SU-DHL-6 (cell line): ENCODE data around the gene PPA2.

ENCODE experiments used
- H2AFZ ChIP-seq: fragments of 200-600 bp; sonication (generic); 2 replicates; pipeline ENCODE4 v1.6.1; 2014; ENCODE audit warnings: low read depth, mild to moderate bottlenecking, moderate library complexity, mixed read lengths, antibody characterized with exemption, low read length; ENCODE audit not compliant: severe bottlenecking
- H3F3A ChIP-seq: fragments of 200-600 bp; shearing (Covaris generic); 2 replicates; pipeline ENCODE4 v1.6.0; 2016; ENCODE audit warnings: antibody characterized with exemption, mild to moderate bottlenecking; ENCODE audit not compliant: insufficient read depth
- H3K27ac ChIP-seq: fragments of 200-600 bp; sonication (generic); 2 replicates; pipeline ENCODE4 v1.5.1; 2016; ENCODE audit warnings: low read depth, mild to moderate bottlenecking, low read length, moderate library complexity, mixed read lengths
- H3K27me3 ChIP-seq: fragments of 200-600 bp; sonication (generic), shearing (Covaris generic); 2 replicates; pipeline ENCODE4 v1.6.0; 2014; ENCODE audit warnings: mild to moderate bottlenecking, low read length
- H3K36me3 ChIP-seq: fragments of 200-600 bp; sonication (generic); 2 replicates; pipeline ENCODE4 v1.6.1; 2014; ENCODE audit warnings: mild to moderate bottlenecking, low read length, mixed read lengths
- H3K4me2 ChIP-seq: fragments of 300-600, 200-600 bp; shearing (Covaris generic), sonication (generic); 2 replicates; pipeline ENCODE4 v1.6.0; 2014; ENCODE audit warnings: low read length, low read depth, mild to moderate bottlenecking; ENCODE audit not compliant: poor library complexity, severe bottlenecking
- H3K4me3 ChIP-seq: fragments of 200-600 bp; sonication (generic); 2 replicates; pipeline ENCODE4 v1.5.1; 2014; ENCODE audit warnings: antibody characterized with exemption, low read length, mild to moderate bottlenecking, mixed read lengths; ENCODE audit not compliant: insufficient read depth, poor library complexity, severe bottlenecking
- H3K79me2 ChIP-seq: fragments of 200-600 bp; sonication (generic); 2 replicates; pipeline ENCODE4 v1.6.1; 2014; ENCODE audit warnings: mild to moderate bottlenecking, low read length, moderate library complexity; ENCODE audit not compliant: insufficient read depth
- H3K9ac ChIP-seq: fragments of 200-600 bp; sonication (generic); 2 replicates; pipeline ENCODE4 v1.7.0; 2014; ENCODE audit warnings: mild to moderate bottlenecking, low read length
- H3K9me2 ChIP-seq: fragments of 200-600 bp; sonication (generic); replicated peaks from 2 replicates; pipeline ENCODE4 v1.6.1; 2014; ENCODE audit warnings: low read length; ENCODE audit not compliant: insufficient read depth
- H3K9me3 ChIP-seq: fragments of 200-600 bp; sonication (generic); 2 replicates; pipeline ENCODE4 v1.6.1; 2014; ENCODE audit warnings: low read length, mixed read lengths; ENCODE audit not compliant: insufficient read depth
- H4K20me1 ChIP-seq: fragments of 200-600 bp; sonication (generic); 2 replicates; pipeline ENCODE4 v1.6.1; 2014; ENCODE audit warnings: low read depth, mild to moderate bottlenecking, antibody characterized with exemption, low read length, moderate library complexity, mixed read lengths
- EZH2phosphoT487 ChIP-seq: fragments of 200-600 bp; sonication (generic), shearing (Covaris generic); conservative IDR thresholded peaks from 2 replicates; pipeline ENCODE4 v1.6.1; 2018; ENCODE audit warnings: mild to moderate bottlenecking, antibody characterized with exemption, low read length, moderate library complexity, mixed read lengths
- TF ChIP-seq, protein P1 (sequence below): fragments of 200-600 bp; sonication (generic); IDR thresholded peaks from one replicate; pipeline ENCODE4 v1.5.1; 2017; ENCODE audit warnings: antibody characterized with exemption, mild to moderate bottlenecking, low read length, moderate library complexity; ENCODE audit not compliant: insufficient read depth, poor library complexity, severe bottlenecking

Gene PPA2

DNA sequence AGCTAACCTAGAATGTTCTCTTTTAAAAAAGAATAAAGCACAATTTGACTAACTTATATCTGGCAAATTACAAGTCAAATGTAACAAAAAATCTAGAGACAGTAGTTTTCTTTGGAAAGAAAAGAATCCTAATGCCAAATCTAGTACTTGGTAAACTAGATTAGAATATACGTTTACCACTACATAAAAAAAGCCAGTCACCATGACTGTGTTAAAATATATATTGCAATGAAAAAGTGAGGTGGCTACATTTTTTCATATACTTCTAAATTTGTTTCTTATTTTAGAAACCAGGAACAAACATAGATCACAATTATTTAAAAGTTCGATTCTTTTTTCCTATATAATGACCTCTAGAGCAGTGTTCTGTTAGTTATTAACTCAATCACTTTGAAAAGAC, 29.6 kb upstream of the PPA2 start:
- no peak overlapping the region for H3K9ac ChIP-seq
- H3K4me2 ChIP-seq: no peak overlapping the region
- no peaks in the 10 kb centered on the region for H3K9me2 ChIP-seq
- no peaks in the 10 kb centered on the region for H4K20me1 ChIP-seq
- H3F3A ChIP-seq: no peaks in the 10 kb centered on the region
- TF ChIP-seq, protein P1, sequence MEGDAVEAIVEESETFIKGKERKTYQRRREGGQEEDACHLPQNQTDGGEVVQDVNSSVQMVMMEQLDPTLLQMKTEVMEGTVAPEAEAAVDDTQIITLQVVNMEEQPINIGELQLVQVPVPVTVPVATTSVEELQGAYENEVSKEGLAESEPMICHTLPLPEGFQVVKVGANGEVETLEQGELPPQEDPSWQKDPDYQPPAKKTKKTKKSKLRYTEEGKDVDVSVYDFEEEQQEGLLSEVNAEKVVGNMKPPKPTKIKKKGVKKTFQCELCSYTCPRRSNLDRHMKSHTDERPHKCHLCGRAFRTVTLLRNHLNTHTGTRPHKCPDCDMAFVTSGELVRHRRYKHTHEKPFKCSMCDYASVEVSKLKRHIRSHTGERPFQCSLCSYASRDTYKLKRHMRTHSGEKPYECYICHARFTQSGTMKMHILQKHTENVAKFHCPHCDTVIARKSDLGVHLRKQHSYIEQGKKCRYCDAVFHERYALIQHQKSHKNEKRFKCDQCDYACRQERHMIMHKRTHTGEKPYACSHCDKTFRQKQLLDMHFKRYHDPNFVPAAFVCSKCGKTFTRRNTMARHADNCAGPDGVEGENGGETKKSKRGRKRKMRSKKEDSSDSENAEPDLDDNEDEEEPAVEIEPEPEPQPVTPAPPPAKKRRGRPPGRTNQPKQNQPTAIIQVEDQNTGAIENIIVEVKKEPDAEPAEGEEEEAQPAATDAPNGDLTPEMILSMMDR: no peak
- TF ChIP-seq EZH2phosphoT487: no peak
- no peaks in the 10 kb centered on the region for H3K27me3 ChIP-seq
- H3K9me3 ChIP-seq: no peaks in the 10 kb centered on the region
- H3K79me2 ChIP-seq: no peaks in the 10 kb centered on the region
- H3K36me3 ChIP-seq: no peaks in the 10 kb centered on the region
- H3K4me3 ChIP-seq: no peak overlapping the region
- no peak overlapping the region for H3K27ac ChIP-seq
- no peak overlapping the region for H2AFZ ChIP-seq

DNA sequence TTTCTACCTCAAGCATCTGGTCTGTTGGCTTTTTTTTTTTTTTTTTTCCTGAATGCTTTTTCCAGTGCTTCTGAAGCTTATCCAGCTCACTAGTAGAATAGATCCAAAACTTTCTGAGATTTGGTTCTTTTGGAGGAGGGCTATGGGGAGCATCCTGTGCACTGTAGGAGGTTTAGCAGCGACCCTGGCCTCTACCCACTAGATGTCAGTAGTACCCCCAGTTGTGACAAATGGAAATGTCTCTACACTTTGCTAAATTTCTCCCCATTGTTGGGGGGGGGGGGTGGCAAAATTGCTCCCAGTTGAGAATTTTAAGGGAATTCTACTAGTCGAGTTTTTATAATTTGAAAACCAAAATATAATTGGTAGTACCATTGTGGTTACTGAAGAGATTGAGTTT, 23.0 kb upstream of the PPA2 start:
- Histone ChIP-seq H3K4me2 (no peak overlapping the region), H3K27me3 (no peaks in the 10 kb centered on the region), H3K9me2 (no peaks in the 10 kb centered on the region), H3K36me3 (no peaks in the 10 kb centered on the region), H3F3A (no peaks in the 10 kb centered on the region), H2AFZ (no peak overlapping the region), H3K79me2 (no peaks in the 10 kb centered on the region), H3K9me3 (no peaks in the 10 kb centered on the region), H3K9ac (no peak overlapping the region), H3K27ac (no peak overlapping the region), H4K20me1 (no peaks in the 10 kb centered on the region), H3K4me3 (no peak overlapping the region)
- TF ChIP-seq, protein P1: no peak
- TF ChIP-seq EZH2phosphoT487: no peak

DNA sequence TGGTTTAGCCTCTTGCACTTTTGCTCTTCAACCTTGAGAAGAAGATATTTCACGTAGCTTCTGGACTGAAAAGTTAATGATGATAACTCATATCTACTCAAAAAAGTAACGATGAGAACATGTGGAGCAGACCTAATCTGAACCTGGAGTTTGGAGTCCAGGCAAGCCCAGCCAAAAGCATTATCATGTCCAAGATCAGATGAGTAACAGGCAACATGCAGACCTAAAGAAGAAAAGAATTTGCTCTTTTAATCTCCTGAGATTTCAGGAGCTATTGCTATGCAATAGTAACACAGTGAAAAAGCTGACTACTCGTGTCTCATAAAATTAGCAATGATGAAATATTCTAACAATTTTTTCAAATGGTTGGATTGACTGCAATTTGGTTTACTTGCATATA, 21.8 kb upstream of the PPA2 start:
- H3K4me3 ChIP-seq: no peak overlapping the region
- H3K27ac ChIP-seq: no peak overlapping the region
- no peak overlapping the region for H3K9ac ChIP-seq
- no peaks in the 10 kb centered on the region for H3K36me3 ChIP-seq
- no peak overlapping the region for H3K4me2 ChIP-seq
- no peaks in the 10 kb centered on the region for H3K79me2 ChIP-seq
- H3K27me3 ChIP-seq: no peaks in the 10 kb centered on the region
- no peak overlapping the region for H2AFZ ChIP-seq
- no peaks in the 10 kb centered on the region for H3F3A ChIP-seq
- H4K20me1 ChIP-seq: no peaks in the 10 kb centered on the region
- no peak for TF ChIP-seq EZH2phosphoT487
- TF ChIP-seq, protein P1: no peak
- no peaks in the 10 kb centered on the region for H3K9me2 ChIP-seq
- H3K9me3 ChIP-seq: no peaks in the 10 kb centered on the region

DNA sequence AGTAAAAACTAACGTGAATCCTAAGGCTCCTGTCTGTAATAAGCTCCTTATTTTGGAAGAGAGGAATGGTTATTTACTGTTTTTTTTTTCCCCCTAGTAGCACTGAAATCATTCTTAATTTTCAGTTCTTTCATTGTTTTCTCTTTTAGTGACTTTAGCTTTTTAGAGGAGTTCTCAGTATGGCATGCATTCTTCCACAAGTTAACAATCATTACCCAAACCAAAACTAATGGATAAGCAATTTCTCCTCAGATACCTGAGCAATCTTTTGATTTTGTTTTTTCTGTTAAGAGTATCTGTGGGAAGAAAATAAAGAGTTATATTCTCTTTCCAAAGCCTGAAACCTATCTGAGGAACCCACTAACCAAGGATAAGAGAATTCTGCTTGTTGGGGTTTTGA, 16.7 kb upstream of the PPA2 start:
- Histone ChIP-seq H3K4me2 (no peak overlapping the region), H3K27me3 (no peaks in the 10 kb centered on the region)
- TF ChIP-seq EZH2phosphoT487: no peak

More for the DNA sequence above, 16.7 kb upstream of the PPA2 start:
- no peaks in the 10 kb centered on the region for H4K20me1 ChIP-seq
- H3F3A ChIP-seq: no peaks in the 10 kb centered on the region
- H3K4me3 ChIP-seq: no peak overlapping the region
- no peaks in the 10 kb centered on the region for H3K36me3 ChIP-seq
- H3K9me3 ChIP-seq: no peaks in the 10 kb centered on the region
- no peak overlapping the region for H2AFZ ChIP-seq
- H3K27ac ChIP-seq: no peak overlapping the region
- H3K9me2 ChIP-seq: no peaks in the 10 kb centered on the region
- H3K79me2 ChIP-seq: no peaks in the 10 kb centered on the region
- H3K9ac ChIP-seq: no peak overlapping the region
